Activated CD8-positive, alpha-beta memory T cell treated with anti-CD3 and anti-CD28 coated beads for 36 hours (primary cell): ENCODE results near the gene CCDC85A. TPM values are rescaled to one million over a fixed set of nuclear protein-coding genes. Genes with fewer than 3 reads are reported as not detected.

Experiments
- CTCF ChIA-PET: fragments of 350-600 bp; sonication (Branson Sonifier 250); formaldehyde crosslinking; loops from one replicate; lab custom pipeline; 2021; ENCODE audit warnings: antibody characterized with exemption; lab: Charles Lee
- POLR2A ChIA-PET: fragments of 350-600 bp; sonication (Branson Sonifier 250); formaldehyde crosslinking; loops from one replicate; lab custom pipeline; 2021; ENCODE audit warnings: antibody characterized with exemption; lab: Charles Lee
- total RNA-seq, 2 experiments: library from RNA; stranded (reverse); gene quantifications; one replicate each; pipeline ENCODE4 v1.2.3, GENCODE V29; 2021

CCDC85A gene
- total RNA-seq, 2 experiments from 2014 or later, result not detected

GRCh38 chr2:56338232-56338631, 154.4 kb downstream of the CCDC85A start:
- ChIA-PET CTCF (no interaction called here), POLR2A (no interaction called here)

GRCh38 chr2:56344771-56345170, 161.0 kb downstream of the CCDC85A start:
- CTCF ChIA-PET, result no interaction called here
- POLR2A ChIA-PET, result no interaction called here

- CTCF ChIA-PET, result no interaction called here
These were observed 164.1 kb downstream of the CCDC85A start for GRCh38 chr2:56347881-56348280.

GRCh38 chr2:56348392-56349210, 164.8 kb downstream of the CCDC85A start:
- POLR2A ChIA-PET, result no interaction called here
- CTCF ChIA-PET, result no interaction called here

More at GRCh38 chr2:56347881-56348280, 164.1 kb downstream of the CCDC85A start:
- POLR2A ChIA-PET, result no interaction called here

GRCh38 chr2:56357655-56358295, 174.0 kb downstream of the CCDC85A start:
- ChIA-PET CTCF (interaction anchor here (0.7 kb wide), 1 partner anchor 9 kb away, joined by 4 read pairs; no protein-coding TSS in a partner anchor), POLR2A (no interaction called here)

- CTCF ChIA-PET, result no interaction called here
- POLR2A ChIA-PET, result no interaction called here
These were observed 178.1 kb downstream of the CCDC85A start for GRCh38 chr2:56361844-56362243.

- ChIA-PET CTCF (no interaction called here), POLR2A (no interaction called here)
These were observed 181.1 kb downstream of the CCDC85A start for GRCh38 chr2:56364902-56365301.

GRCh38 chr2:56369316-56369715, 185.5 kb downstream of the CCDC85A start:
- POLR2A ChIA-PET, result no interaction called here
- CTCF ChIA-PET, result no interaction called here

GRCh38 chr2:56372071-56372656, 188.4 kb downstream of the CCDC85A start:
- POLR2A ChIA-PET, result no interaction called here
- CTCF ChIA-PET, result no interaction called here

- ChIA-PET POLR2A (no interaction called here), CTCF (no interaction called here)
These were observed 191.5 kb downstream of the CCDC85A start for GRCh38 chr2:56375251-56375650.

GRCh38 chr2:56376699-56377665, 193.2 kb downstream of the CCDC85A start:
- CTCF ChIA-PET, result no interaction called here
- POLR2A ChIA-PET, result no interaction called here

GRCh38 chr2:56379066-56379465, 195.3 kb downstream of the CCDC85A start:
- CTCF ChIA-PET, result no interaction called here
- POLR2A ChIA-PET, result no interaction called here

GRCh38 chr2:56380861-56381260, 197.1 kb downstream of the CCDC85A start:
- POLR2A ChIA-PET, result no interaction called here
- CTCF ChIA-PET, result no interaction called here

- CTCF ChIA-PET, result no interaction called here
These were observed 198.7 kb downstream of the CCDC85A start for GRCh38 chr2:56382466-56382865.

GRCh38 chr2:56386657-56387056, 202.9 kb downstream of the CCDC85A start:
- ChIA-PET POLR2A (no interaction called here), CTCF (no interaction called here)

More at GRCh38 chr2:56382466-56382865, 198.7 kb downstream of the CCDC85A start:
- POLR2A ChIA-PET, result no interaction called here

GRCh38 chr2:56390644-56391043, 206.9 kb downstream of the CCDC85A start:
- CTCF ChIA-PET, result no interaction called here
- POLR2A ChIA-PET, result no interaction called here

GRCh38 chr2:56410140-56410539, 226.3 kb downstream of the CCDC85A start:
- POLR2A ChIA-PET, result no interaction called here
- CTCF ChIA-PET, result no interaction called here

- POLR2A ChIA-PET, result no interaction called here
- CTCF ChIA-PET, result no interaction called here
These were observed 232.8 kb downstream of the CCDC85A start for GRCh38 chr2:56416500-56417176.
